Chondrocyte (in vitro differentiated cells): ENCODE measurements around the gene TMEM123. TPM values are rescaled to one million over a fixed set of nuclear protein-coding genes. Genes with fewer than 3 reads are reported as not detected.

Source experiments
- DNase-seq: peaks from one replicate; pipeline ENCODE4 v3.0.0; 2021; ENCODE audit warnings: mixed read lengths, low spot score
- H3K27ac Mint-ChIP-seq: one replicate; pipeline ENCODE4 v1.8.0; 2021; ENCODE audit warnings: mild to moderate bottlenecking, moderate library complexity, mixed read lengths; ENCODE audit not compliant: unreplicated experiment
- H3K27me3 Mint-ChIP-seq: 2 replicates; pipeline ENCODE4 v1.8.0; 2021; ENCODE audit warnings: low read depth, mixed read lengths
- H3K36me3 Mint-ChIP-seq: 2 replicates; pipeline ENCODE4 v1.8.0; 2021; ENCODE audit warnings: low read depth, mixed read lengths
- H3K4me1 Mint-ChIP-seq: 2 replicates; pipeline ENCODE4 v1.8.0; 2021; ENCODE audit warnings: low read depth, mild to moderate bottlenecking, mixed read lengths
- H3K4me3 Mint-ChIP-seq: one replicate; pipeline ENCODE4 v1.8.0; 2021; ENCODE audit warnings: mild to moderate bottlenecking, moderate library complexity, mixed read lengths; ENCODE audit not compliant: unreplicated experiment
- H3K9me3 Mint-ChIP-seq: 2 replicates; pipeline ENCODE4 v1.8.0; 2021; ENCODE audit warnings: low read depth, mixed read lengths
- CTCF ChIP-seq: fragments of 200-600 bp; sonication (generic); IDR thresholded peaks from 2 replicates; pipeline ENCODE4 v1.5.0; 2021; ENCODE audit warnings: antibody characterized with exemption, mild to moderate bottlenecking, moderate library complexity
- total RNA-seq: library from RNA; stranded (reverse); gene quantifications from 3 replicates; pipeline ENCODE4 v1.2.1, GENCODE V29; 2021

Gene TMEM123
- total RNA-seq, 1 donor from 2014 or later = 105 TPM

- no peaks in the 10 kb centered on the region for H3K36me3 Mint-ChIP-seq
- no peak overlapping the region for H3K27ac Mint-ChIP-seq
- no peak for DNase-seq
- H3K9me3 Mint-ChIP-seq = no peaks in the 10 kb centered on the region
- H3K27me3 Mint-ChIP-seq = no peaks in the 10 kb centered on the region
- no peak for TF ChIP-seq CTCF
- peaks cover 27% of the 10 kb centered on the region for H3K4me1 Mint-ChIP-seq
- H3K4me3 Mint-ChIP-seq = no peak overlapping the region
Observed at GRCh38 chr11:102489186-102490145, 36.9 kb upstream of the TMEM123 start.

- Mint-ChIP-seq H3K36me3 (no peaks in the 10 kb centered on the region), H3K4me3 (no peak overlapping the region), H3K27ac (peak overlapping the region; percentile 20), H3K9me3 (no peaks in the 10 kb centered on the region), H3K4me1 (peaks cover 27% of the 10 kb centered on the region), H3K27me3 (no peaks in the 10 kb centered on the region)
- DNase-seq = no peak
- TF ChIP-seq CTCF = no peak
Observed at GRCh38 chr11:102488208-102488607, 35.6 kb upstream of the TMEM123 start.

GRCh38 chr11:102487214-102487613, 34.6 kb upstream of the TMEM123 start:
- H3K27ac Mint-ChIP-seq = no peak overlapping the region
- peaks cover 27% of the 10 kb centered on the region for H3K4me1 Mint-ChIP-seq
- no peak for TF ChIP-seq CTCF
- no peaks in the 10 kb centered on the region for H3K9me3 Mint-ChIP-seq
- no peak overlapping the region for H3K4me3 Mint-ChIP-seq
- H3K27me3 Mint-ChIP-seq = no peaks in the 10 kb centered on the region
- DNase-seq = no peak
- H3K36me3 Mint-ChIP-seq = no peaks in the 10 kb centered on the region

GRCh38 chr11:102486584-102486983, 34.0 kb upstream of the TMEM123 start:
- TF ChIP-seq CTCF = no peak
- Mint-ChIP-seq H3K27ac (no peak overlapping the region), H3K4me1 (peaks cover 27% of the 10 kb centered on the region), H3K9me3 (no peaks in the 10 kb centered on the region), H3K27me3 (no peaks in the 10 kb centered on the region), H3K4me3 (no peak overlapping the region), H3K36me3 (no peaks in the 10 kb centered on the region)
- no peak for DNase-seq

GRCh38 chr11:102485095-102485722, 32.6 kb upstream of the TMEM123 start:
- Mint-ChIP-seq H3K36me3 (no peaks in the 10 kb centered on the region), H3K4me1 (peaks cover 27% of the 10 kb centered on the region), H3K27me3 (no peaks in the 10 kb centered on the region), H3K27ac (no peak overlapping the region), H3K4me3 (no peak overlapping the region), H3K9me3 (no peaks in the 10 kb centered on the region)
- no peak for TF ChIP-seq CTCF
- DNase-seq = no peak
